ENCODE results near the gene SFRP4.
A peak's percentile ranks its signal among the peaks of the same experiment; 100 is the strongest.
"Not testable (repeated sequence)": the region's sequence is repeated elsewhere in the genome, so short reads cannot be mapped to it uniquely, and the experiment has no call there.

The SFRP4 gene

GRCh38 chr7:37916673-37917660 is at the start of gene SFRP4:
TSS of gene SFRP4 (minus strand) at chr7:37916817. CDS start at chr7:37916537, 280 bp downstream.
- no peak within 1 kb of the TSS for H3K4me3 ChIP-seq (ENCODE audit: low read length)
- DNase-seq (ENCODE audit: low read depth) = peak; percentile 36

GRCh38 chr7:37964196-37964595 is 47.6 kb upstream of the SFRP4 start:
- no peak for DNase-seq (ENCODE audit: low read depth)
- TF ChIP-seq CTCF (IDR thresholded peaks at IDR 0.05; ENCODE audit: insufficient read depth, low read depth, low read length, missing control alignments) = no peak
- H3K4me3 ChIP-seq (ENCODE audit: low read length) = no peak overlapping the region

More at GRCh38 chr7:37916673-37917660, at the start of gene SFRP4:
- TF ChIP-seq CTCF (IDR thresholded peaks at IDR 0.05; ENCODE audit: insufficient read depth, low read depth, low read length, missing control alignments) = peak; percentile 54

- TF ChIP-seq CTCF (IDR thresholded peaks at IDR 0.05; ENCODE audit: insufficient read depth, low read depth, low read length, missing control alignments) = no peak
- H3K4me3 ChIP-seq (ENCODE audit: low read length) = no peak overlapping the region
- DNase-seq (ENCODE audit: low read depth) = no peak
Observed at GRCh38 chr7:37961251-37961650, 44.6 kb upstream of the SFRP4 start.

GRCh38 chr7:37960483-37960882 is 43.9 kb upstream of the SFRP4 start:
- H3K4me3 ChIP-seq (ENCODE audit: low read length) = no peak overlapping the region
- no peak for DNase-seq (ENCODE audit: low read depth)
- TF ChIP-seq CTCF (IDR thresholded peaks at IDR 0.05; ENCODE audit: insufficient read depth, low read depth, low read length, missing control alignments) = no peak

GRCh38 chr7:37957221-37957970 is 40.8 kb upstream of the SFRP4 start:
- no peak for TF ChIP-seq CTCF (IDR thresholded peaks at IDR 0.05; ENCODE audit: insufficient read depth, low read depth, low read length, missing control alignments)
- no peak overlapping the region for H3K4me3 ChIP-seq (ENCODE audit: low read length)
- DNase-seq (ENCODE audit: low read depth) = no peak

- no peak for TF ChIP-seq CTCF (IDR thresholded peaks at IDR 0.05; ENCODE audit: insufficient read depth, low read depth, low read length, missing control alignments)
- DNase-seq (ENCODE audit: low read depth) = no peak
- H3K4me3 ChIP-seq (ENCODE audit: low read length) = no peak overlapping the region
Observed at GRCh38 chr7:37956791-37957190, 40.2 kb upstream of the SFRP4 start.

GRCh38 chr7:37954217-37954616 is 37.6 kb upstream of the SFRP4 start:
- not testable (repeated sequence) for H3K4me3 ChIP-seq (ENCODE audit: low read length); DNase-seq (ENCODE audit: low read depth)
